CD14-positive monocyte (primary cell): Measurements from ENCODE around the gene CEP128. TPM values are rescaled to one million over a fixed set of nuclear protein-coding genes. Genes with fewer than 3 reads are reported as not detected.

Source experiments
- DNase-seq, 3 donors: peaks; one replicate each; pipeline ENCODE4 v3.0.0-alpha.2; 2011 to 2022
- H2AFZ ChIP-seq: 2 replicates; pipeline ENCODE4 v1.6.0; 2012; ENCODE audit warnings: mild to moderate bottlenecking, low read depth, low read length, inconsistent platforms; ENCODE audit not compliant: insufficient read depth, poor library complexity, severe bottlenecking
- H3K27ac ChIP-seq, 2 donors: 1 replicate in 1 of 2; 2 replicates in 1 of 2; pipeline ENCODE4 v1.5.1; 2012 to 2013; ENCODE audit warnings: low read length in 2 of 2, control low read depth in 1 of 2, inconsistent platforms in 1 of 2, low read depth in 1 of 2, mild to moderate bottlenecking in 1 of 2
- H3K27me3 ChIP-seq, 2 donors: one replicate each; pipeline versions ENCODE4 v1.6.0 to v1.6.1; 2011 to 2013; ENCODE audit warnings: low read length in 2 of 2; ENCODE audit not compliant: control insufficient read depth in 2 of 2, insufficient read depth in 2 of 2
- H3K36me3 ChIP-seq, 2 donors: replicated peaks in 1 of 2; 1 replicate in 1 of 2; 2 replicates in 1 of 2; pipeline versions ENCODE4 v1.5.1 to v1.6.1; 2012 to 2013; ENCODE audit warnings: low read length in 2 of 2, control low read depth in 1 of 2, inconsistent platforms in 1 of 2, mild to moderate bottlenecking in 1 of 2; ENCODE audit not compliant: insufficient read depth in 2 of 2, control insufficient read depth in 1 of 2
- H3K4me1 ChIP-seq, 2 donors: 1 replicate in 1 of 2; 2 replicates in 1 of 2; pipeline versions ENCODE4 v1.5.1 to v1.6.1; 2012 to 2013; ENCODE audit warnings: low read length in 2 of 2, control low read depth in 1 of 2, inconsistent platforms in 1 of 2, mild to moderate bottlenecking in 1 of 2, moderate library complexity in 1 of 2; ENCODE audit not compliant: insufficient read depth in 2 of 2, control insufficient read depth in 1 of 2
- H3K4me2 ChIP-seq: replicated peaks from 2 replicates; pipeline ENCODE3; 2012; ENCODE audit warnings: low read length, moderate library complexity, mild to moderate bottlenecking; ENCODE audit not compliant: poor library complexity, severe bottlenecking; ENCODE audit errors: extremely low read depth
- H3K4me3 ChIP-seq, 3 experiments: fragments of 200-600 bp in 1 of 3; sonication (generic) in 1 of 3; replicated peaks in 1 of 3; 1 replicate in 2 of 3; 2 replicates in 1 of 3; pipeline ENCODE4 v1.5.1; 2011 to 2013; ENCODE audit warnings: low read length in 3 of 3, mild to moderate bottlenecking in 3 of 3, control low read depth in 2 of 3, low read depth in 2 of 3, inconsistent platforms in 1 of 3, moderate library complexity in 1 of 3
- H3K79me2 ChIP-seq: 2 replicates; pipeline ENCODE4 v1.6.0; 2012; ENCODE audit warnings: mild to moderate bottlenecking, control low read depth, inconsistent platforms, low read length, moderate library complexity; ENCODE audit not compliant: insufficient read depth
- H3K9ac ChIP-seq: 2 replicates; pipeline ENCODE4 v1.6.0; 2017; ENCODE audit warnings: low read length, mild to moderate bottlenecking; ENCODE audit not compliant: insufficient read depth, poor library complexity, severe bottlenecking
- H3K9me3 ChIP-seq, 2 donors: replicated peaks in 1 of 2; 1 replicate in 1 of 2; 2 replicates in 1 of 2; pipeline versions ENCODE4 v1.5.1 to v1.6.1; 2012 to 2013; ENCODE audit warnings: low read length in 2 of 2, control low read depth in 1 of 2; ENCODE audit not compliant: control insufficient read depth in 1 of 2, insufficient read depth in 1 of 2
- H4K20me1 ChIP-seq: 2 replicates; pipeline ENCODE4 v1.6.0; 2012; ENCODE audit warnings: mild to moderate bottlenecking, low read length, control low read depth, moderate library complexity; ENCODE audit not compliant: insufficient read depth
- H3K27ac Mint-ChIP-seq, 7 donors: one replicate each; pipeline ENCODE4 v1.8.0; 2020; ENCODE audit warnings: mild to moderate bottlenecking in 7 of 7, mixed read lengths in 7 of 7, moderate library complexity in 6 of 7, inconsistent platforms in 2 of 7
- H3K27me3 Mint-ChIP-seq, 3 donors: one replicate each; pipeline ENCODE4 v1.8.0; 2021 to 2022; ENCODE audit warnings: low read depth in 3 of 3, mild to moderate bottlenecking in 3 of 3, mixed read lengths in 3 of 3, moderate library complexity in 3 of 3, inconsistent platforms in 1 of 3
- H3K36me3 Mint-ChIP-seq, 2 donors: one replicate each; pipeline ENCODE4 v1.8.0; 2020; ENCODE audit warnings: mixed read lengths in 2 of 2, inconsistent platforms in 1 of 2, mild to moderate bottlenecking in 1 of 2
- H3K4me1 Mint-ChIP-seq: one replicate; pipeline ENCODE4 v1.8.0; 2020; ENCODE audit warnings: mild to moderate bottlenecking, mixed read lengths
- H3K4me3 Mint-ChIP-seq, 2 donors: one replicate each; pipeline ENCODE4 v1.8.0; 2020; ENCODE audit warnings: mild to moderate bottlenecking in 2 of 2, mixed read lengths in 2 of 2, moderate library complexity in 1 of 2
- H3K9me3 Mint-ChIP-seq, 7 donors: one replicate each; pipeline ENCODE4 v1.8.0; 2020 to 2022; ENCODE audit warnings: mixed read lengths in 7 of 7, mild to moderate bottlenecking in 6 of 7, moderate library complexity in 6 of 7, inconsistent platforms in 2 of 7
- CTCF ChIP-seq: fragments of 200-600 bp; IDR thresholded peaks from one replicate; pipeline ENCODE4 v1.8.0; 2022; ENCODE audit warnings: antibody characterized with exemption, mild to moderate bottlenecking
- whole genome bisulfite sequencing: methylation state at CpG from one replicate; pipeline ENCODE4 v1.1.5; 2013; ENCODE audit warnings: missing lambda C conversion rate; ENCODE audit not compliant: insufficient coverage; 5-methylcytosine and 5-hydroxymethylcytosine counted together
- intact Hi-C, 2 donors: fragments of 100-400 bp; cut with micrococcal nuclease; formaldehyde crosslinking; loops; one replicate each; pipeline versions ENCODE4 v1.15.0 to v1.15.1; 2023
- polyA plus RNA-seq, 3 donors: library from polyadenylated mRNA; depleted of rRNA in 1 of 3; unstranded in 2 of 3; stranded (reverse) in 1 of 3; fragments of 300-500 nt in 2 of 3; fragments of >200 nt in 1 of 3; fragmentation: Illumina TruSeq in 2 of 3; gene quantifications; 1 replicate in 2 of 3; 2 replicates in 1 of 3; pipeline ENCODE4 v1.2.3, GENCODE V29; 2012 to 2021

The CEP128 gene
- polyA plus RNA-seq, 3 donors, result 0.41 to 0.88 (median 0.62) TPM

- H3K4me1 Mint-ChIP-seq, result no peaks in the 10 kb centered on the region
- H3K4me1 ChIP-seq, result no peaks in the 10 kb centered on the region
- H3K36me3 ChIP-seq, result peaks cover 0 to 57% of the 10 kb centered on the region in 2 donors
- no peaks in the 10 kb centered on the region for H3K27me3 Mint-ChIP-seq
- intact Hi-C loops, result no loop called here
- H4K20me1 ChIP-seq, result no peaks in the 10 kb centered on the region
- no peak for DNase-seq
- no peak overlapping the region for H3K27ac Mint-ChIP-seq
- no peak overlapping the region for H3K4me3 ChIP-seq
- H3K79me2 ChIP-seq, result no peaks in the 10 kb centered on the region
- no peaks in the 10 kb centered on the region for H3K9me3 ChIP-seq
- no peak overlapping the region for H3K4me3 Mint-ChIP-seq
- no peak overlapping the region for H3K27ac ChIP-seq
- H3K9me3 Mint-ChIP-seq, result peaks cover 0 to 3% (median 0%) of the 10 kb centered on the region in 7 donors
- peaks cover 29 to 59% of the 10 kb centered on the region in 2 donors for H3K36me3 Mint-ChIP-seq
- no peak for TF ChIP-seq CTCF
- H2AFZ ChIP-seq, result no peak overlapping the region
- no peaks in the 10 kb centered on the region for H3K27me3 ChIP-seq
- H3K4me2 ChIP-seq, result no peak overlapping the region
- no peak overlapping the region for H3K9ac ChIP-seq
- WGBS, result 90% methylated on average over 1 of the region's 3 CpGs
These were observed 40.3 kb downstream of the CEP128 start for GRCh38 chr14:80901260-80901659.

- Histone ChIP-seq H3K27me3 (no peaks in the 10 kb centered on the region), H3K79me2 (no peaks in the 10 kb centered on the region), H3K4me2 (no peak overlapping the region), H3K27ac (no peak overlapping the region), H3K36me3 (peaks cover 0 to 23% of the 10 kb centered on the region in 2 donors), H3K9me3 (peaks cover 7 to 11% of the 10 kb centered on the region in 2 donors), H3K4me3 (no peak overlapping the region), H3K4me1 (no peaks in the 10 kb centered on the region), H4K20me1 (no peaks in the 10 kb centered on the region), H2AFZ (no peak overlapping the region), H3K9ac (no peak overlapping the region)
- Mint-ChIP-seq H3K36me3 (peaks cover 22 to 75% of the 10 kb centered on the region in 2 donors), H3K4me3 (no peak overlapping the region), H3K4me1 (no peaks in the 10 kb centered on the region), H3K9me3 (peaks cover 11 to 34% (median 20%) of the 10 kb centered on the region in 7 donors), H3K27ac (no peak overlapping the region), H3K27me3 (peaks cover 0 to 1% (median 0%) of the 10 kb centered on the region in 3 donors)
- TF ChIP-seq CTCF, result no peak
- WGBS, result no CpG with 5 or more reads among the region's 2 CpGs
- DNase-seq, result no peak
- intact Hi-C loops, result no loop called here
These were observed 68.9 kb downstream of the CEP128 start for GRCh38 chr14:80872645-80873044.
